ENCODE data around the gene CFAP126.
A peak's percentile ranks its signal among the peaks of the same experiment; 100 is the strongest.
"Not testable (repeated sequence)": the region's sequence is repeated elsewhere in the genome, so short reads cannot be mapped to it uniquely, and the experiment has no call there.

Gene CFAP126

DNA sequence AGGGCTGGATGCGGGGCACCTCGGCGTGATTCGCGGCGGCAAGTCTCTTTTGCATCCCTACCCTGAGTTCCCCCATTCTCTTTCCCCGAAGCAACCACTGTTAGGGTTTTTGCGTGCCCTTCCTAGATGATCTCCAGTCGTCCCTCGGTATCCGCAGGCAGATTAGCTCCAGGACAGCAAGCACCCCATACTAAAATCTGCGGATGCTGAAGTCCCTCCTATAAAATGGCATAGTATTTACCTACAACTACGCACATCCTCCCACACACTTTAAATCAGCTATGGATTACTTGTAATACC, 22.8 kb upstream of the CFAP126 start:
- TF ChIP-seq POLR2A (IDR thresholded peaks at IDR 0.05; ENCODE audit: low read depth, low read length) = no peak
- DNase-seq (ENCODE audit: insufficient read length, low spot score) (no peak), FAIRE-seq (no peak)

DNA sequence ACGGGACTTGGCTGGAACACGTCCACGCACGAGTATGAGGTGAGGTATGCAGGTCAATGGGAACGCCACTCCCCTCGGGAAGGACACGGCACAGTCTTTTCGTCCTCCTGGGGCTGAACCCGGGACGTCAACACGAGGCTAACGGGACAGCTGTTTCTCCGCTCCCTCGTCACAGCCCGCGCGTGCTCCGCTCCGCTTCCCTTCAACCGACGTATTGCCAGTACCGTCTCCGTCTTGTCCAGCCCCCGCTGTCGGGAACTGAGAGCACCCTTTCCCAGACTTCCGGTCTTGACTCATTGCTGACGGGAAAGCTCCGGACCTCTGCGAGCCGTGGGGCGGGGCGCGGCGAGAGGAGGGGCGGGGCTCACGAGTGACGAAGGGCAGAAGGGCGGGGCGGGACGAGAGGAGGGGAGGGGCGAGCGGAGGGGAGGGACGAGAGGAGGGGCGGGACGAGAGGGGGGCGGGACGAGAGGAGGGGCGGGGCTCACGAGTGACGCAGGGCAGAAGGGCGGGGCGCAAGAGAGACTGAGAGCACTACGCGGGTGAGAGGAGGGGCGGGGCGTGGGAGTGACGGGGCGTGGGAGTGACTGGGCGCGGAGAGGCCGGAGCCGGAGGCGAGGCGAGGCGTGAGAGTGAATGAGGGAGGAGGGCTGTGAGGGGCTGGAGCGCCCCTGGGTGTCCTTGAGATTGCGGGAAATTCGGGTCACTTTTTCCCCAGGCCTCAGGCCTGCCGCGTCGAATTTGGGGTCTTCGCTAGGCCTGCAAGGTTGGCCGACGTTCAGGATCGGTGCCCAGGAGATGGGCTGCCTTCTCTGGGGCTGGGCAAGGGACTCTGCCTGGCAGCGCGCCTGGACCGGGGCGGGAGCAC, 22.2 kb upstream of the CFAP126 start:
- peak; percentile 97 for TF ChIP-seq POLR2A (IDR thresholded peaks at IDR 0.05; ENCODE audit: low read depth, low read length)
- FAIRE-seq (no peak), DNase-seq (ENCODE audit: insufficient read length, low spot score) (peak; percentile 87)

DNA sequence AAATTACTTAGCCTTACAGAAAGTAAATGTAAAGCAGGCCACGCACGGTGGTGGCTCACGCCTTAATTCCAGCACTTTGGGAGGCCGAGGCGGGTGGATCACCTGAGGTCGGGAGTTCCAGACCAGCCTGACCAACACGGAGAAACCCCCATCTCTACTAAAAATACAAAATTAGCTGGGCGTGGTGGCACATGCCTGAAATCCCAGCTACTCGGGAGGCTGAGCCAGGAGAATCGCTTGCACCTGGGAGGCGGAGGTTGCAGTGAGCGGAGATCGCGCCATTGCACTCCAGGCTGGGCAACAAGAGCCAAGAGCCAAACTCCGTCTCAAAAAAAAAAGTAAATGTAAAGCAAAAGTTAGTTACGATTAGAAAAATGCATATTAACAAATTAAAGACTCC, 21.5 kb upstream of the CFAP126 start:
- DNase-seq (ENCODE audit: insufficient read length, low spot score); FAIRE-seq: not testable (repeated sequence)

DNA sequence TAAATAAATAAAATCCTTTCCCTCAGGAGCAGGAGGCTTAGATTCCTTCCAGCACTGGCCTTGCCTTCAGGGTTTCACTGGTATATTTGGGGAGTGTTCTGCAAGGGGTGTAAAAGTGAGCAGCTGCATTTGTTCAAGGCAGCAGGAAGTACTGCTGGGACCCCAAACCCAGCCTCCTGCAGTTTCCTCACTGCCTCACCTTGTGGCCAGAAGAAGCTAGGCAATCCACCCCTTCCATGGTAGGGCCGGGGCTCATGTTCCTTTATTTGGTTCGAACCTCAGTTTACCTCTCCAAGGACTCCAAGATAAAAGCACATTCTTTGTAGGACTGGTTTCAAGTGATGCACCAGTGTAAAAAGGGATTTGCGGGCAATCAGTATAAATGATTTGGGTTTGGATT, 21.0 kb upstream of the CFAP126 start:
- no peak for TF ChIP-seq POLR2A (IDR thresholded peaks at IDR 0.05; ENCODE audit: low read depth, low read length)
- FAIRE-seq (no peak), DNase-seq (ENCODE audit: insufficient read length, low spot score) (no peak)

DNA sequence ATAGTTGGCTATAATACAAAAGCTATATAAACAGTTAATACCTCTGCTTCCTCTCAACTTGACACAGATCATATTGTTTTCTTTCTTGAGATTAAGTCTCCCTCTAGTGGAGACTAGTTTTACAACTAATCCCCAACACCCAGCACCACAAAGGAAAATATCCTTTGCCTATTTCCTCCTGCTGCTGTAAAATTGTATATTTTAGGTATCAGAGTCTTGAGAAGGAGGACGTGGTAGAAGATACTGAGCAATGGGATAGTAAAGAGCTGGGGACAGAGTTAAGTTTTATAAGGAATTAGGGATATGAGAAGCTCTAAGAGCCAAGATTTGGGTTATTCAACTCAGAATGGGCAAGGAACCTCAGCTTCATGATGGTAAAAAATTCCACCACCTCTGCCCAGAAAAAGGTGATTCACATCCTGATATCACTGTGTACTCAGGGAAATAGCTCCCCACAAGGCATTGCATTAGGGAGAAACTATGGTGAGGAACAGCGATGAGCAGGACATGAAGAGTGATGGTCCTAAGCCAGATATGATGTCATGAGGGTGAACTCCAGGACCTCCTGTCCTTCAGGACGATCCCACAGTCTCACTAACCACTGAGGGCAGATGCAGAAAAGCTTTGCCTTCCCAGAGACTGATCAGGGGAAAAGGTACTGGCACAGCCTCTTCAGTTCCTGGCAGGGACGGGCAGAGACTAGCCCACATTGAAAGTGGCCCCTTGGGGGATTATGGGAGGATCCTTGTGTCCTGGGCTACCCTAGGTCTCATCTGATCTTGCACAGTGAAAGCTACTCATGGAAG, 14.7 kb upstream of the CFAP126 start:
- no peak for TF ChIP-seq POLR2A (IDR thresholded peaks at IDR 0.05; ENCODE audit: low read depth, low read length)
- DNase-seq (ENCODE audit: insufficient read length, low spot score) (peak; percentile 39), FAIRE-seq (peak; percentile 96)

DNA sequence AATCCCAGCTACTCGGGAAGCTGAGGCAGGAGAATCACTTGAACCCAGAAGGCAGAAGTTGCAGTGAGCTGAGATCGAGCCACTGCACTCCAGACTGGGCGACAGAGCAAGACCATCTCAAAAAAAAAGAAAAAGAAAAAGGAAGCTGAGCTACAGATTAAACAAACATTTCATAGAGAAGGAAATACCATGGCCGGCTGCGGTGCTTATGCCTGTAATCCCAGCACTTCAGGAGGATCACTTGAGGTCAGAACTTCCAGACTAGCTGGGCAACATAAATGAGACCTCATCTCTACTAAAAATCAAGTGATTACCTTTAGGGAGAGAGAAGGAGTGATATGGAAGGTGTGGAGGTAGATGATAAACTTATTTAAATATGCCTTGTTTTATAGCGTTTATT, 14.0 kb upstream of the CFAP126 start:
- FAIRE-seq (no peak), DNase-seq (ENCODE audit: insufficient read length, low spot score) (no peak)
- TF ChIP-seq POLR2A (IDR thresholded peaks at IDR 0.05; ENCODE audit: low read depth, low read length) = no peak

DNA sequence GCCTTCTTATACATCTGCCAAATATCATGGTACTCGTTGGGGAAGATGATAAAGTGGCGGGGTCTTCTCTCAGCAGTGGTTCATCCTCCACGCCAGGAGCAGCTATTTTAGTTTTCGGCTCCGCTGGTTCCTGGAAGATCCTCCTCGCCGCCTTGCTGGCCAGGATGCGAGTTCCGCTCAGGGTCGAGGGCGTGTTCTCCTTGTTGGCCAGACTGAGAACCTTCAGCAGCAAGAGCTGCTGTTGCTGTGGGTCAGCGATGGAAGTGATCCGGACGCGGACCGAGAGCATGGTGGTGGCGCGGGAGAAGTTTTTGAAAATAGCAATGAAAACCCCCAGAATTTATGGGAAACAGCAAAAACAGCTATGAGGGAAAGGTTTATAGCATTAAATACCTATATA, 11.4 kb upstream of the CFAP126 start:
- no peak for TF ChIP-seq POLR2A (IDR thresholded peaks at IDR 0.05; ENCODE audit: low read depth, low read length)
- FAIRE-seq (no peak), DNase-seq (ENCODE audit: insufficient read length, low spot score) (no peak)

DNA sequence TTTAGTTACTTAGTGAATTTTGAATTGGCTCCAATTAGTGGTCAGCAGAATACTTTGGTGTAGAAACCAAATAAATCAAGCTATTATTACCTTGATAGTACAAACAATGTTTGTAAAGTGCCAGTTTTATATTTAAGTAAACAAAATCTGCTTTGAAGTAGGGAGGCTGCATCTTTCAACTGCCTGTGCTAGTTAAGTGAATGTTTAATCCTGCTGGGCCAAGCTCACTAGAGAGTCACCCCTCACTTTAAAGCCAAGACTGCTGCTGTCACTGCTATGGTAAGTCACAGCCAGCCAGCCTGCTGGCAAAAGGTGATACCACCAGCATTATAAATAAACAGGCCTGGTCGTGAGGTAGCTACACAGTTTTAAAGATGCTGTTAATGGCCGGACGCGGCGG, 10.3 kb upstream of the CFAP126 start:
- DNase-seq (ENCODE audit: insufficient read length, low spot score) (no peak), FAIRE-seq (no peak)
- TF ChIP-seq POLR2A (IDR thresholded peaks at IDR 0.05; ENCODE audit: low read depth, low read length) = no peak

DNA sequence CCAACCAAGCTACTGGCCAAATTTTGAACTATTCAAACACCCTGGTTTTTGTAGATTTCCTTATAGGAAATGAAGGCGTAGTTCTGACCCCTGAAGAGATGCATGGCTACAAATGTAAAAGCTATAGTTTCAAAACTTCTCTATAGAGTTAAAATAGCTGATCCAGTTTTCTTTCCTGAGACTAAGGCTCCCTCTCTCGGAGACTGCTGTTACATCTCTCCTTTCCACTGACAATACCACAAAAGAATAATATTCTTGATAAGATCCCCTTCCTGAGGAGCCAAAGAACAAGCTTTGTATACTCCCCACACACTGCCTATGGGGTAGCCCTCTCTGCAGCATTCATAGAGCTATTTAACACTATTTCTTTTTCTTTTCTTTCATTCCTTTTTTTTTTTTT, 6.7 kb upstream of the CFAP126 start:
- FAIRE-seq = no peak
- DNase-seq (ENCODE audit: insufficient read length, low spot score) = peak; percentile 23
- no peak for TF ChIP-seq POLR2A (IDR thresholded peaks at IDR 0.05; ENCODE audit: low read depth, low read length)

DNA sequence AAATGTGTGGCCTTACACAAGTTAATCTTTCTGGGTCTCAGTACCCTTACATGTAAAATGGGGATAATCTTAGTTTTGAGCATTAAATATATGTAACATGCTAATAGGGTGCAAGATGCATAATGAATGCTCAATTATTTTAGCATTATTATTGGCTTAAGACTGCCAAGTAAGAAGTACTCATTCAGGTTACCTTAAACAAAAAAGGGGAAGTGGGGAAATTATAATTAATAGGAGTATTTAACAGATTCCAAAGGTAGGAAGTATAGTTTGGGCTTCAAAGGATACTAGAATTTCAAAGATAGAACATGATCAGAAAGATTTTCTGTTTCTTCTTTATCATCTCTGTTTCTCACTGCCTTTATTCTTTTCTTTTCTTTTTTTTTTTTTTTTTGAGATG, 5.8 kb upstream of the CFAP126 start:
- FAIRE-seq (no peak), DNase-seq (ENCODE audit: insufficient read length, low spot score) (no peak)
- TF ChIP-seq POLR2A (IDR thresholded peaks at IDR 0.05; ENCODE audit: low read depth, low read length) = no peak

DNA sequence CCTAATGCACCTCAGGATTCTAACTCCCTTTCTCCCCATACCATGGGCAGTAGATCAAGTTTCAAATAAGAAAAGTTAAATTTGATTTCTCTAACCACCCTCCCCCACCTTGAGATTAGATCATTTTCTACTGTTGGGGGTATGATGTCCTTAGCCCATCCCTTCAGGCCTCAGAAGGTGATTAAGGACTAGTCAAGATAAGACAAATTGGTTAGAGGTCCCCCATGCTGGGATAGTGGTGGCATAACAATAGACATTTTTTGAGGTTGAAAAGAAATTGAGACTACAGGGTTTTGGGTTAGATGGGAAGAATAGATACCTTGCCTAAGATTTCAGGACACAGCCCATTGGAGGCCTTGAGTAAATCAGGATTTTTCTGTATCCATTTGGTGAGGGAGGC, 2.5 kb downstream of the CFAP126 start:
- no peak for FAIRE-seq
- TF ChIP-seq POLR2A (IDR thresholded peaks at IDR 0.05; ENCODE audit: low read depth, low read length) = no peak
- no peak for DNase-seq (ENCODE audit: insufficient read length, low spot score)

DNA sequence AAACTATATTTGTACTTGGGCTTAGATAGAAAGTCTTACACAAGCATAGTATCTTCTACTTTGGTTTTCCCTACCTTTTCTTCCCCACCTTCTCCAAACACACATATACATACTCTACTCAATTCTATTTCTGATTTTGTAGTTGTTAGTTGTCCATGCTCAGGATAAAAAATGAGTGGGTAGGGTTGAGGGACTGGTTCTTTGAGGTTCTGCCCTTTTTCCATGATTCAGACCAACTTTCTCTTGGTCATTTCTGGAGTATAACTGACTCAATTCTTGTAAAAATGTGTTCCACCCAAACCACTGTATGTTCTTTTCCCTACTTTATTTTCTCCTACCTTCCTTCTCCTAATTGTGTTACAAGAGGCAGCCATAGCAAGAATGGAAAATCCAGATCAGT, 3.3 kb downstream of the CFAP126 start:
- no peak for FAIRE-seq
- TF ChIP-seq POLR2A (IDR thresholded peaks at IDR 0.05; ENCODE audit: low read depth, low read length) = no peak
- no peak for DNase-seq (ENCODE audit: insufficient read length, low spot score)

DNA sequence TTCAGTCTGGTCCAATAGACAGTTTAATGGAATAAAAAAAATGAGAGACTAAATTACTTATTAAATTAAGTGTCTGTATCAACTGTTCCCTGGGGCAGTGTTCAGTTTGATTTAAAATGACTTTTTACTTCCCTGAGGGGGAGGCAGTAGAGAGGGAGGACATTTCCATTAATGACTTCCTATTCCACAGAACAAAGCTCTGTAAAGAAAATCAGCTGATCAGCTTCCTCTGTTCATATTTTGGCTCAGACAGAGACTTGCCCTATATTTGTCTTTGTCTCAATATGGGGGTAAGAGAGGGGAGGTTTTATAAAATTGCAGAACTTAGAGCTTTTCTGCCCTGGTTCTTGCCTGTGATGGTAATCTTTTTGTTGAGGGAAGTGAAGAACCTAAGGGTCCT, 8.4 kb downstream of the CFAP126 start:
- FAIRE-seq = no peak
- TF ChIP-seq POLR2A (IDR thresholded peaks at IDR 0.05; ENCODE audit: low read depth, low read length) = no peak

DNA sequence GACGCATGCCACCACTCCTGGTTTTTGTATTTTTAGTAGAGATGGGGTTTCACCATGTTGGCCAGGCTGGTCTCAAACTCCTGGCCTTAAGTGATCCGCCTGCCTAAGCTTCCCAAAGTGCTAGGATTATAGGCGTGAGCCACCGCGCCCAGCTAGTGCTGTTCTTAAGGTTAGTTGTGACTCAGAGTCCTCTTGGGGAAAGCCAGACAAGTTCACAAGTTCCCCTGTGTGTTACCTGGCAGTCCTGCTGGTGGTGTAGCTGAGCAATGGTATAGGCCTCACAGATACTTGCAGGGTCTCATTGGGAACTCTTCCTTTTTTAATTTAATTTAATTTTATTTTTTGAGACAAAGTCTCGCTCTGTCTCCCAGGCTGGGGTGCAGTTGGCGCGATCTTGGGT, 10.6 kb downstream of the CFAP126 start:
- no peak for TF ChIP-seq POLR2A (IDR thresholded peaks at IDR 0.05; ENCODE audit: low read depth, low read length)
- DNase-seq (ENCODE audit: insufficient read length, low spot score) (no peak), FAIRE-seq (no peak)

More for the DNA sequence above, 8.4 kb downstream of the CFAP126 start:
- DNase-seq (ENCODE audit: insufficient read length, low spot score) = no peak

DNA sequence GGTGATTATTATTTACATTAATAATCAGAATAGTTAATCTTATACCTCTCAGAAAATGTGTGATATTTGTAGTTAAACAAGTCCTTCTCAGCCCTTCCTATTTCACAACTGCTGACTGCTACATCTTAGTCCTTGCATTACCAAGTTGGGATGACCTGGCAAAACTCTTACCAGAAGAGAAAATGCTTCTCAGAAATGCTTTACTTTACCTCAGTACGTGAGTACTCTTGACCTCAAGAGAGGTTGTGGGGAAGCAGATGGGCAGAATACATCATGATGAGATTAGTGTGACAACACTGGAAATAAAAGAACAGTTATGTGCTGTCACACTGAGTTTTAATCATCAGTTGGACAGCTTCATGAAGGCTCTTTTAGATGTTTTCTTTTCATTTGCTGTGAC, 16.2 kb downstream of the CFAP126 start:
- FAIRE-seq = no peak
- no peak for DNase-seq (ENCODE audit: insufficient read length, low spot score)
- no peak for TF ChIP-seq POLR2A (IDR thresholded peaks at IDR 0.05; ENCODE audit: low read depth, low read length)

All from H54 (cell line).